CD4-positive, alpha-beta T cell treated with Interleukin-2 at 100 ng/mL for 4 hours (primary cell): ENCODE results near the gene MYL10.

Experiments
- DNase-seq: peaks from one replicate; pipeline ENCODE4 v3.0.0-alpha.2; 2020; ENCODE audit warnings: low spot score

MYL10 gene

DNA sequence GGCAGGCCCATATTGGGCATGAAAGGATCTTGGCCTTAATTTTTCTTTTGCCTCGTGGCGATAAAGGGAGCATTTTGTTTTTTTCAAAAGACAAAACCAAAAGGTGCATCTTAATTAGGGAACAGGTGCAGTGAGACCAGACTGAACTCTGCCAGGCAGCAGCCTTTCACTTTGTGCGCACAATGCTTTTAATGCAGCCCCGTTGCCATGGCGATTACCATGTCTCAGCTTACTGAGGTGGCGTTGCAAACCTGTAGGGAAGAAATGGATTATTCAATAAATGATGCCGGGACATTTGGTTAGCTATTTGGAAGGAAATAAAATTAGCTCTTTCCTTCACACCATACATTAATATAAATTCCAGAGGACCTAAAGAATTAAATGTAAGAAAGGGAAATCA is 61.9 kb downstream of the MYL10 start:
- no peak for DNase-seq

GRCh38 chr7:101565601-101566209 is 63.4 kb downstream of the MYL10 start:
- DNase-seq, result no peak

DNA sequence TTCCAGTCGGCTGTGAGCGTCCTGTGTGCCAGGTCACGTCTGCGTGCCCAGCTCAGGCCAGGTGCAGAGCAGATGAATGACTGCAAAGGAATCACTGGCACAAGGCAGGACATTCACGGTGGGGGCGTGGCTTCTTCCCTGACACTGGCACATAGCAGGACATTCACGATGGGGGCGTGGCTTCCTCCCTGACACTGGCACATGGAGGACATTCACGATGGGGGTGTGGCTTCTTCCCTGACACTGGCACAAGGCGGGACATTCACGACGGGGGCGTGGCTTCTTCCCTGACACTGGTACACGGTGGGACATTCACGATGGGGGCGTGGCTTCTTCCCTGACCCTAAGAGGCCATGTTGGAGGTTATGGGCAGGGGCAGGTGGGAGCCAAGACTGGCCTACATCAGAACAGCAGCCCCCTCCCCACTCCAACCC is 64.3 kb downstream of the MYL10 start:
- DNase-seq, result no peak

- DNase-seq, result no peak
Observed at GRCh38 chr7:101563943-101564777, 64.9 kb downstream of the MYL10 start.
